ENCODE measurements around the gene PIK3C3. TPM values are rescaled to one million over a fixed set of nuclear protein-coding genes. Genes with fewer than 3 reads are reported as not detected.
A peak's percentile ranks its signal among the peaks of the same experiment; 100 is the strongest.

Gene PIK3C3
- total and polyA plus RNA-seq, 9 of the 15 experiments (the other 6 are each of a cell fraction or from before 2014, with no cell fraction given) = 27.0 to 101 (median 42.9) TPM

DNA sequence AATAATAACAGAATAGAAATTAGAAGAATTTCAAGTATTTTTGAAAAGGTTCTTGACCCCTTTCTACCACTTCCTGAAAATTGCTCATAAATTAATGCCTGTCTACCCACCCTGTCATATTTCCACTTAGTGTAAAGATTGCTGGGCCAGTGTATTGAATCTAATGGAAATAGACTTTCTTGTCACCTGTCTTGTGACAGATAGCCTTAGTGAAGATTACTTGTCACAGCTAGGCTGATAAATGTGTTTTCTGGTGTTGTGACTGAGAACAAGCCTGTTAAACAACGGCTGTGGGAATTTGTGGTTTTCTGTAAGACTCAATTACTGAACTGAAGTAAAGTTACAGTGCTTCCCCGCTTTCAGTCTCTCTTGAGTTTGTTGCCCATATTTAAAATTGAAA is 37.0 kb downstream of the PIK3C3 start (continued):
- TF ChIP-seq PBX2 (CRISPR knock-in tag; IDR thresholded peaks at IDR 0.05; ENCODE audit: low read depth) (0 out of 2 replicates have a peak, but pooled peaks have one; percentile 26), PBX2 (tag; conservative IDR thresholded peaks at IDR 0.05; ENCODE audit: low read depth) (peak; percentile 96), BRCA1 (IDR thresholded peaks at IDR 0.05) (no peak), BRCA1 (CRISPR knock-in tag; IDR thresholded peaks at IDR 0.05) (no peak), PKNOX1 (IDR thresholded peaks at IDR 0.05) (peak; percentile 90), BDP1 (IDR thresholded peaks at IDR 0.05; ENCODE audit: insufficient read depth, insufficient read length) (no peak), ZNF696 (CRISPR knock-in tag; conservative IDR thresholded peaks at IDR 0.05) (no peak), SOX6 (IDR thresholded peaks at IDR 0.05) (peak; percentile 42; the same call in 1 of the 2 replicates), CBFA2T3 (IDR thresholded peaks at IDR 0.05) (peak; percentile 10; the same call in 1 of the 2 replicates), TEAD4 (IDR thresholded peaks at IDR 0.05; ENCODE audit: low read length) (peak; percentile 42; the same call in 1 of the 2 replicates), TEAD4 (CRISPR knock-in tag; IDR thresholded peaks at IDR 0.05; ENCODE audit: borderline replicate concordance) (no peak), HMBOX1 (IDR thresholded peaks at IDR 0.05) (peak; percentile 71), SMAD4 (CRISPR knock-in tag; conservative IDR thresholded peaks at IDR 0.05) (peak; percentile 77), RCOR1 (IDR thresholded peaks at IDR 0.05; ENCODE audit: borderline replicate concordance in 1 of 2, low read depth in 2 of 2, low read length in 2 of 2) (peak in 1 of 2 experiments; percentile 18; a peak in 1 of 4 replicates)
